ENCODE results near the gene RGR.

Gene RGR

GRCh38 chr10:84205049-84205852, 39.6 kb upstream of the RGR start:
- TF ChIP-seq FOXK2 (IDR thresholded peaks at IDR 0.05) (no peak), BHLHE40 (IDR thresholded peaks at IDR 0.05; ENCODE audit: borderline replicate concordance) (no peak), ZNF384 (IDR thresholded peaks at IDR 0.05) (no peak), SP1 (IDR thresholded peaks at IDR 0.05) (no peak), LEF1 (IDR thresholded peaks at IDR 0.05; ENCODE audit: borderline replicate concordance) (no peak), FOXM1 (IDR thresholded peaks at IDR 0.05; ENCODE audit: borderline replicate concordance) (no peak), PKNOX1 (IDR thresholded peaks at IDR 0.05) (no peak), NFRKB (IDR thresholded peaks at IDR 0.05) (no peak), TARDBP (IDR thresholded peaks at IDR 0.05) (no peak), FOXA1 (IDR thresholded peaks at IDR 0.05) (no peak), HDGF (IDR thresholded peaks at IDR 0.05; ENCODE audit: borderline replicate concordance) (no peak)
- CTCF ChIA-PET, result interaction anchor here (0.7 to 1.4 kb wide), 4 partner anchors 45 to 80 kb away, joined by 3 to 7 read pairs (median 4); no protein-coding TSS in a partner anchor
- POLR2A ChIA-PET, result no interaction called here
- peak; percentile 74 for DNase-seq (ENCODE audit: extremely low spot score)

- no peak for DNase-seq (ENCODE audit: extremely low spot score)
- POLR2A ChIA-PET, result no interaction called here
- TF ChIP-seq FOXM1 (IDR thresholded peaks at IDR 0.05; ENCODE audit: borderline replicate concordance) (no peak), LEF1 (IDR thresholded peaks at IDR 0.05; ENCODE audit: borderline replicate concordance) (no peak), ZNF384 (IDR thresholded peaks at IDR 0.05) (no peak), ELF4 (IDR thresholded peaks at IDR 0.05) (no peak), ARNT (IDR thresholded peaks at IDR 0.05) (no peak), FOXK2 (IDR thresholded peaks at IDR 0.05) (no peak), L3MBTL2 (conservative IDR thresholded peaks at IDR 0.05) (no peak), PKNOX1 (IDR thresholded peaks at IDR 0.05) (no peak), FOXA1 (IDR thresholded peaks at IDR 0.05) (no peak), HDGF (IDR thresholded peaks at IDR 0.05; ENCODE audit: borderline replicate concordance) (no peak), NFRKB (IDR thresholded peaks at IDR 0.05) (no peak), SUZ12 (IDR thresholded peaks at IDR 0.05) (no peak), TARDBP (IDR thresholded peaks at IDR 0.05) (no peak), SP1 (IDR thresholded peaks at IDR 0.05) (no peak), BHLHE40 (IDR thresholded peaks at IDR 0.05; ENCODE audit: borderline replicate concordance) (no peak)
- CTCF ChIA-PET, result interaction anchor here (0.7 to 1.4 kb wide), 3 partner anchors 46 to 80 kb away, joined by 3 to 4 read pairs (median 3); no protein-coding TSS in a partner anchor
Measured at GRCh38 chr10:84205853-84206525, 38.9 kb upstream of the RGR start.

- ChIA-PET CTCF (interaction anchor here (1.2 kb wide), 1 partner anchor 82 kb away, joined by 3 read pairs; no protein-coding TSS in a partner anchor), POLR2A (no interaction called here)
- TF ChIP-seq SUZ12 (IDR thresholded peaks at IDR 0.05), result no peak
- no peak for TF ChIP-seq L3MBTL2 (conservative IDR thresholded peaks at IDR 0.05)
- no peak for TF ChIP-seq LEF1 (IDR thresholded peaks at IDR 0.05; ENCODE audit: borderline replicate concordance)
- TF ChIP-seq ELF4 (IDR thresholded peaks at IDR 0.05), result no peak
- no peak for TF ChIP-seq FOXM1 (IDR thresholded peaks at IDR 0.05; ENCODE audit: borderline replicate concordance)
- TF ChIP-seq FOXA1 (IDR thresholded peaks at IDR 0.05), result no peak
- no peak for TF ChIP-seq ARNT (IDR thresholded peaks at IDR 0.05)
- TF ChIP-seq CTBP1 (IDR thresholded peaks at IDR 0.05; ENCODE audit: borderline replicate concordance), result no peak
- TF ChIP-seq SP1 (IDR thresholded peaks at IDR 0.05), result no peak
- TF ChIP-seq HDGF (IDR thresholded peaks at IDR 0.05; ENCODE audit: borderline replicate concordance), result no peak
- no peak for TF ChIP-seq TARDBP (IDR thresholded peaks at IDR 0.05)
- no peak for TF ChIP-seq FOXK2 (IDR thresholded peaks at IDR 0.05)
- no peak for TF ChIP-seq NFRKB (IDR thresholded peaks at IDR 0.05)
- no peak for TF ChIP-seq ZNF384 (IDR thresholded peaks at IDR 0.05)
Measured at GRCh38 chr10:84208023-84208422, 36.8 kb upstream of the RGR start.

GRCh38 chr10:84211566-84211965, 33.3 kb upstream of the RGR start:
- TF ChIP-seq BHLHE40 (IDR thresholded peaks at IDR 0.05; ENCODE audit: borderline replicate concordance) (no peak), ELF4 (IDR thresholded peaks at IDR 0.05) (no peak), FOXA1 (IDR thresholded peaks at IDR 0.05) (no peak), FOXK2 (IDR thresholded peaks at IDR 0.05) (no peak), FOXM1 (IDR thresholded peaks at IDR 0.05; ENCODE audit: borderline replicate concordance) (no peak), SP1 (IDR thresholded peaks at IDR 0.05) (no peak), ZNF384 (IDR thresholded peaks at IDR 0.05) (no peak), NFRKB (IDR thresholded peaks at IDR 0.05) (no peak), TARDBP (IDR thresholded peaks at IDR 0.05) (no peak), HDGF (IDR thresholded peaks at IDR 0.05; ENCODE audit: borderline replicate concordance) (no peak), SUZ12 (IDR thresholded peaks at IDR 0.05) (no peak), PKNOX1 (IDR thresholded peaks at IDR 0.05) (no peak), CTBP1 (IDR thresholded peaks at IDR 0.05; ENCODE audit: borderline replicate concordance) (no peak), L3MBTL2 (conservative IDR thresholded peaks at IDR 0.05) (no peak), LEF1 (IDR thresholded peaks at IDR 0.05; ENCODE audit: borderline replicate concordance) (no peak)
- ChIA-PET POLR2A (no interaction called here), CTCF (no interaction called here)
- DNase-seq (ENCODE audit: extremely low spot score), result no peak

More at GRCh38 chr10:84208023-84208422, 36.8 kb upstream of the RGR start:
- no peak for DNase-seq (ENCODE audit: extremely low spot score)

- POLR2A ChIA-PET, result no interaction called here
- DNase-seq (ENCODE audit: extremely low spot score), result no peak
- CTCF ChIA-PET, result no interaction called here
- TF ChIP-seq ARNT (IDR thresholded peaks at IDR 0.05) (no peak), ZNF384 (IDR thresholded peaks at IDR 0.05) (no peak), CTBP1 (IDR thresholded peaks at IDR 0.05; ENCODE audit: borderline replicate concordance) (no peak), SUZ12 (IDR thresholded peaks at IDR 0.05) (no peak), SP1 (IDR thresholded peaks at IDR 0.05) (no peak), LEF1 (IDR thresholded peaks at IDR 0.05; ENCODE audit: borderline replicate concordance) (no peak), NFRKB (IDR thresholded peaks at IDR 0.05) (no peak), FOXK2 (IDR thresholded peaks at IDR 0.05) (no peak), BHLHE40 (IDR thresholded peaks at IDR 0.05; ENCODE audit: borderline replicate concordance) (no peak), FOXA1 (IDR thresholded peaks at IDR 0.05) (no peak), ELF4 (IDR thresholded peaks at IDR 0.05) (no peak), L3MBTL2 (conservative IDR thresholded peaks at IDR 0.05) (no peak), PKNOX1 (IDR thresholded peaks at IDR 0.05) (no peak), TARDBP (IDR thresholded peaks at IDR 0.05) (no peak), FOXM1 (IDR thresholded peaks at IDR 0.05; ENCODE audit: borderline replicate concordance) (no peak)
Measured at GRCh38 chr10:84212014-84212413, 32.8 kb upstream of the RGR start.

Measured in HEK293T (cell line).